BE2C (cell line): ENCODE data around the gene CHCHD5. TPM values are rescaled to one million over a fixed set of nuclear protein-coding genes. Genes with fewer than 3 reads are reported as not detected.
"Not testable (repeated sequence)": the region's sequence is repeated elsewhere in the genome, so short reads cannot be mapped to it uniquely, and the experiment has no call there.

Source experiments
- DNase-seq: peaks from one replicate; pipeline ENCODE4 v3.0.0-alpha.2; 2020
- H3K27me3 ChIP-seq: fragments of 250-450 bp; sonication (Bioruptor Pico); 2 replicates; pipeline ENCODE4 v1.5.1; 2020; ENCODE audit warnings: mild to moderate bottlenecking
- H3K36me3 ChIP-seq: fragments of 250-450 bp; sonication (Bioruptor Pico); 2 replicates; pipeline ENCODE4 v1.5.1; 2020; ENCODE audit warnings: mild to moderate bottlenecking
- H3K4me1 ChIP-seq: fragments of 250-450 bp; sonication (Bioruptor Pico); 2 replicates; pipeline ENCODE4 v1.5.1; 2020
- H3K4me3 ChIP-seq: 2 replicates; pipeline ENCODE4 v1.5.1; 2011; ENCODE audit warnings: low read depth, low read length
- H3K9me3 ChIP-seq: fragments of 250-450 bp; sonication (Bioruptor Pico); 2 replicates; pipeline ENCODE4 v1.5.1; 2020
- polyA plus RNA-seq: library from polyadenylated mRNA; unstranded; fragments of >200 nt; gene quantifications from one replicate; pipeline ENCODE4 v1.2.1, GENCODE V29; 2012; ENCODE audit warnings: low read depth, missing spikeins; ENCODE audit not compliant: insufficient read length, insufficient read depth
- TF ChIP-seq, protein P1 (sequence below): IDR thresholded peaks from 2 replicates; pipeline ENCODE4 v1.5.1; 2012; ENCODE audit warnings: mild to moderate bottlenecking, low read depth, low read length

The CHCHD5 gene
- polyA plus RNA-seq = 59.8 TPM

DNA sequence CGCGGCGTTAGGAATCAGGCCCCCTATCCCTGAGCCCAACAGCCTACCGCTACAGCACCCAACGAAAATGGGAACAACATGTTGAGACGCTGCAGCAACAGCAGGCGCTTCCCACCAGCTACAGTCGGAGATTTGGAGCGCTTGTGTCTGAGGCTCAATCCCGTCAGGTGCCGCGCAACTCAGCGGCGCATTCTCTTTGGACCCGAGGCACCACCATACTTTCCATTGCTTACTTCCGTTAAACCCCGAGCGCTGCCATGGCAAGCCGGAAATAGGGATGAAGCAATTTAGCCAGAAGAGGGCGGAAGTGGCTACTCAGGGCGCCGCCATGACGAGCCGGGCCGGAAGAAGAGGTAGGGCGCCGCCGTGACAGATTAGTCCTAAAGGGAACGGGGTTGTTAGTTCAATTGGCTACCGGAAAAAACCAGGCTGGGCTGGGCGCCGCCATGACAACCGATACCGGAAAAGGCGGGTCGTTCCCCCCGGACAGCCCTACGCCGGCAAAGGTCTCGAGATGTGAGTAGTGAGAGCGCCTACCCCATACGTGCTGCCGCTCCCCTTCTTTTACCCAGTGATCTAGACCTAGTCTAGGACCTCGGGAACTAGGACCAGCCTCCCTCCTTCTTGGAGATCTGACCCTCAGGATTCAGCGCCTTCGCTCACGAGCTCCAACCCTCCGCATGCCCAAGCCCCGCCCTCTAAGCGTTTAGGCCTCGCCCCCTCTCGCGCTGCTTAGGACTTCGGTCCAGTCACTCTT lies at the start of gene CHCHD5:
CHCHD5 (plus strand) TSS at position 476 of the 757 bp plus-strand sequence; CDS start at position 515, 39 bp downstream.
- Histone ChIP-seq H3K4me1 (no peaks in the 10 kb centered on the region), H3K9me3 (no peaks in the 10 kb centered on the region), H3K36me3 (no peaks in the 10 kb centered on the region), H3K27me3 (no peaks in the 10 kb centered on the region), H3K4me3 (peak within 1 kb of the TSS; percentile 83)
- peak; percentile 86 for DNase-seq
- TF ChIP-seq, protein P1, sequence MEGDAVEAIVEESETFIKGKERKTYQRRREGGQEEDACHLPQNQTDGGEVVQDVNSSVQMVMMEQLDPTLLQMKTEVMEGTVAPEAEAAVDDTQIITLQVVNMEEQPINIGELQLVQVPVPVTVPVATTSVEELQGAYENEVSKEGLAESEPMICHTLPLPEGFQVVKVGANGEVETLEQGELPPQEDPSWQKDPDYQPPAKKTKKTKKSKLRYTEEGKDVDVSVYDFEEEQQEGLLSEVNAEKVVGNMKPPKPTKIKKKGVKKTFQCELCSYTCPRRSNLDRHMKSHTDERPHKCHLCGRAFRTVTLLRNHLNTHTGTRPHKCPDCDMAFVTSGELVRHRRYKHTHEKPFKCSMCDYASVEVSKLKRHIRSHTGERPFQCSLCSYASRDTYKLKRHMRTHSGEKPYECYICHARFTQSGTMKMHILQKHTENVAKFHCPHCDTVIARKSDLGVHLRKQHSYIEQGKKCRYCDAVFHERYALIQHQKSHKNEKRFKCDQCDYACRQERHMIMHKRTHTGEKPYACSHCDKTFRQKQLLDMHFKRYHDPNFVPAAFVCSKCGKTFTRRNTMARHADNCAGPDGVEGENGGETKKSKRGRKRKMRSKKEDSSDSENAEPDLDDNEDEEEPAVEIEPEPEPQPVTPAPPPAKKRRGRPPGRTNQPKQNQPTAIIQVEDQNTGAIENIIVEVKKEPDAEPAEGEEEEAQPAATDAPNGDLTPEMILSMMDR = no peak

GRCh38 chr2:112534826-112535225 lies 49.6 kb upstream of the CHCHD5 start:
- no peak for DNase-seq
- Histone ChIP-seq H3K4me3 (no peak overlapping the region), H3K9me3 (no peaks in the 10 kb centered on the region), H3K36me3 (peaks cover 8% of the 10 kb centered on the region; the same call in 1 of the 2 replicates), H3K4me1 (no peaks in the 10 kb centered on the region), H3K27me3 (no peaks in the 10 kb centered on the region)
- TF ChIP-seq, protein P1 = no peak

- not testable (repeated sequence) for DNase-seq, H3K27me3 ChIP-seq, H3K36me3 ChIP-seq, H3K4me1 ChIP-seq, H3K9me3 ChIP-seq, H3K4me3 ChIP-seq
Observed at GRCh38 chr2:112536665-112537064, 47.7 kb upstream of the CHCHD5 start.

GRCh38 chr2:112539306-112539705 lies 45.1 kb upstream of the CHCHD5 start:
- H3K27me3 ChIP-seq = no peaks in the 10 kb centered on the region
- H3K36me3 ChIP-seq = peaks cover 5% of the 10 kb centered on the region; the same call in 1 of the 2 replicates
- DNase-seq = no peak
- H3K9me3 ChIP-seq = no peaks in the 10 kb centered on the region
- TF ChIP-seq, protein P1 = no peak
- H3K4me3 ChIP-seq = no peak overlapping the region
- no peaks in the 10 kb centered on the region for H3K4me1 ChIP-seq

DNA sequence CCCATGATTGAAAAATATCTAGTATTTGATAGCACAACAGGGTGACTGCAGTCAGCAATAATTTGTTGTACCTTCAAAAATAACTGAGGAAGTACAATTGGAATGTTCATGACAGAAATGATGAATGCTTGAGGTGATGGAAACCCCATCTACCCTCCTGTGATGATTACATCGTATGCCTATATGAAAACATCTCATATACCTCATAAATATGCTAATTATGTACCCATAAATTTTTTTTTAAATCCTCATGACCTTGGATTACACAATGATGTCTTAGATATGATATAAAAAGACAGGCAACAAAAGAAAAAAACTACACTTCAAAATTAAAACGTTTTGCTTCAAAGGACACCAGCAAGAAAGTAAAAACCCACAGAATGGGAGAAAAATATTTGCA lies 43.5 kb upstream of the CHCHD5 start:
- Histone ChIP-seq H3K36me3 (peaks cover 5% of the 10 kb centered on the region; the same call in 1 of the 2 replicates), H3K9me3 (no peaks in the 10 kb centered on the region), H3K27me3 (no peaks in the 10 kb centered on the region), H3K4me1 (no peaks in the 10 kb centered on the region), H3K4me3 (no peak overlapping the region)
- no peak for DNase-seq
- TF ChIP-seq, protein P1 = no peak

DNA sequence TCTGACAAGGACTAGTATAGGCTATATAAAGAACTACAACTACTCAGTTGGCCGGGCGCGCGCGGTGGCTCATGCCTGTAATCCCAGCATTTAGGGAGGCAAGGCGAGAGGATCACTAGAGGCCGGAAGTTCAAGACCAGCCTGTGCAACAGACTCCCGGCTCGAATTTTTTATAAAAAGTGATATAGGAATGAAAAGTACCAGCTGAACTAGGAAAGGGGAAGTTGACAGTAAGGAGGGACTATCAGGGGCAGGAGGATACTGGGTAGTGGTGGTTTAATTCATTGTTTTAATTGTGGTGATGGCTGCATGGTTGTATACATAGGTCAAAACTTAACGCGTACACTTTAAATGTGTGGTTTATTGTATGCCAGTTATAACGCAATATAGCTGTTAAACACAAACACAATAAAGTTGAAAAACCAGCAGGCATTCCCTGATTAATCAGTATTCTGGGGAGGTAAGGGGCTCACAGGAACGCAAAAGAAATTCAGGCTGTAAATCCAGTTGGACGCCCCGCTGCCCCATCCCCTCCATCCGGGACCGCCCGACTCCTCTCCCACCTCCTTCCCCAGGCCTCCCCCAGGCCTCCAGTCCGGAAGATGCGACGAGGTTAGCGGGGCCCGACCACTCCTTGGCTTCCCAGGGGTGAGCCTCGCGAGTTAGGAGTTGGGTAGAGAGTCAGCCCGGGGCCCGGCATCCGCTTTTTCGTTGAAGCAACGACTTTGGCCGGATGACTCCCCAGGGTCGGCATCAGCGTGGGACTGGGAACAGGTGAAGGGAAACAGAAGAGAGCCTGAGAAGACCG lies 42.9 kb upstream of the CHCHD5 start:
- peak overlapping the region; percentile 90 for H3K4me3 ChIP-seq
- TF ChIP-seq, protein P1 = no peak
- peaks cover 5% of the 10 kb centered on the region; the same call in 1 of the 2 replicates for H3K36me3 ChIP-seq
- DNase-seq = peak; percentile 64
- H3K27me3 ChIP-seq = no peaks in the 10 kb centered on the region
- H3K9me3 ChIP-seq = no peaks in the 10 kb centered on the region
- H3K4me1 ChIP-seq = no peaks in the 10 kb centered on the region
